ENCODE measurements around the gene GART.

GART gene

GRCh38 chr21:33568448-33568847 is 26.5 kb upstream of the GART start:
- Histone ChIP-seq H3K36me3 (peaks cover 45 to 72% (median 64%) of the 10 kb centered on the region in 3 donors), H3K9me3 (no peaks in the 10 kb centered on the region)
- intact Hi-C loops (cut with DNase I; ENCODE audit: low total_unique reads) = no loop called here

GRCh38 chr21:33567914-33568313 is 26.0 kb upstream of the GART start:
- no peak overlapping the region for H3K4me3 ChIP-seq
- no peak overlapping the region for H3K27ac ChIP-seq
- no peak for DNase-seq
- peaks cover 0 to 12% (median 0%) of the 10 kb centered on the region in 4 donors for H3K4me1 ChIP-seq
- no peaks in the 10 kb centered on the region for H3K9me3 ChIP-seq
- peaks cover 40 to 73% (median 64%) of the 10 kb centered on the region in 3 donors for H3K36me3 ChIP-seq
- intact Hi-C loops (cut with DNase I; ENCODE audit: low total_unique reads) = no loop called here
- TF ChIP-seq CTCF (IDR thresholded peaks at IDR 0.05) = no peak
- no peaks in the 10 kb centered on the region for H3K27me3 ChIP-seq

More at GRCh38 chr21:33568448-33568847, 26.5 kb upstream of the GART start:
- no peak overlapping the region for H3K4me3 ChIP-seq
- TF ChIP-seq CTCF (IDR thresholded peaks at IDR 0.05) = no peak
- H3K27me3 ChIP-seq = no peaks in the 10 kb centered on the region
- peaks cover 0 to 12% (median 0%) of the 10 kb centered on the region in 4 donors for H3K4me1 ChIP-seq
- no peak overlapping the region for H3K27ac ChIP-seq
- no peak for DNase-seq

- intact Hi-C loops (cut with DNase I; ENCODE audit: low total_unique reads) = no loop called here
- H3K4me3 ChIP-seq = no peak overlapping the region
- H3K27ac ChIP-seq = no peak overlapping the region
- no peaks in the 10 kb centered on the region for H3K27me3 ChIP-seq
- peaks cover 45 to 67% (median 52%) of the 10 kb centered on the region in 3 donors for H3K36me3 ChIP-seq
- no peaks in the 10 kb centered on the region for H3K9me3 ChIP-seq
- TF ChIP-seq CTCF (IDR thresholded peaks at IDR 0.05) = no peak
- DNase-seq = no peak
- no peaks in the 10 kb centered on the region for H3K4me1 ChIP-seq
Measured at GRCh38 chr21:33566514-33566913, 24.6 kb upstream of the GART start.

GRCh38 chr21:33562389-33562788 is 20.5 kb upstream of the GART start:
- Histone ChIP-seq H3K36me3 (peaks cover 50 to 72% (median 61%) of the 10 kb centered on the region in 3 donors), H3K4me1 (peaks cover 0 to 3% (median 0%) of the 10 kb centered on the region in 4 donors), H3K4me3 (no peak overlapping the region), H3K9me3 (no peaks in the 10 kb centered on the region), H3K27ac (no peak overlapping the region), H3K27me3 (no peaks in the 10 kb centered on the region)
- TF ChIP-seq CTCF (IDR thresholded peaks at IDR 0.05) = no peak
- DNase-seq = no peak
- intact Hi-C loops (cut with DNase I; ENCODE audit: low total_unique reads) = no loop called here

- H3K27me3 ChIP-seq = no peaks in the 10 kb centered on the region
- H3K27ac ChIP-seq = no peak overlapping the region
- peaks cover 57 to 75% (median 63%) of the 10 kb centered on the region in 3 donors for H3K36me3 ChIP-seq
- no peak overlapping the region for H3K4me3 ChIP-seq
- no peak for DNase-seq
- intact Hi-C loops (cut with DNase I; ENCODE audit: low total_unique reads) = no loop called here
- TF ChIP-seq CTCF (IDR thresholded peaks at IDR 0.05) = no peak
- peaks cover 0 to 9% (median 3%) of the 10 kb centered on the region in 4 donors for H3K4me1 ChIP-seq
- no peaks in the 10 kb centered on the region for H3K9me3 ChIP-seq
Measured at GRCh38 chr21:33561373-33561772, 19.5 kb upstream of the GART start.

GRCh38 chr21:33560965-33561364 is 19.0 kb upstream of the GART start:
- peaks cover 61 to 79% (median 66%) of the 10 kb centered on the region in 3 donors for H3K36me3 ChIP-seq
- no peak for TF ChIP-seq CTCF (IDR thresholded peaks at IDR 0.05)
- intact Hi-C loops (cut with DNase I; ENCODE audit: low total_unique reads) = no loop called here

More at GRCh38 chr21:33560965-33561364, 19.0 kb upstream of the GART start:
- Histone ChIP-seq H3K4me1 (peaks cover 0 to 13% (median 7%) of the 10 kb centered on the region in 4 donors), H3K27ac (no peak overlapping the region), H3K9me3 (no peaks in the 10 kb centered on the region), H3K27me3 (no peaks in the 10 kb centered on the region), H3K4me3 (no peak overlapping the region)
- no peak for DNase-seq
